Neural cell (in vitro differentiated cells): ENCODE results near the gene SIX1.

Source experiments
- EZH2 ChIP-seq: fragments of 200-600, 300-800 bp; shearing (Covaris generic), sonication (generic); IDR thresholded peaks from 2 replicates; pipeline ENCODE4 v1.6.1; 2014; ENCODE audit warnings: antibody characterized with exemption, low read length, borderline replicate concordance, mild to moderate bottlenecking; ENCODE audit not compliant: insufficient read depth, poor library complexity, severe bottlenecking
- MXI1 ChIP-seq: fragments of 450-650 bp; conservative IDR thresholded peaks from 2 replicates; pipeline ENCODE4 v1.6.1; 2014; ENCODE audit warnings: antibody characterized with exemption, mild to moderate bottlenecking; ENCODE audit not compliant: poor library complexity, severe bottlenecking
- POLR2AphosphoS5 ChIP-seq: IDR thresholded peaks from 2 replicates; pipeline ENCODE4 v1.6.1; 2012
- RAD21 ChIP-seq: fragments of 450-650 bp; conservative IDR thresholded peaks from 2 replicates; pipeline ENCODE4 v1.6.1; 2014; ENCODE audit warnings: antibody characterized with exemption, mild to moderate bottlenecking, moderate library complexity
- SMC3 ChIP-seq: fragments of 450-650 bp; conservative IDR thresholded peaks from 2 replicates; pipeline ENCODE4 v1.6.1; 2014; ENCODE audit warnings: antibody characterized with exemption, mild to moderate bottlenecking, moderate library complexity; ENCODE audit not compliant: poor library complexity
- TAF1 ChIP-seq: IDR thresholded peaks from 2 replicates; pipeline ENCODE4 v1.6.1; 2012; ENCODE audit warnings: low read depth
- TF ChIP-seq, protein P1 (sequence below): fragments of 450-650 bp; IDR thresholded peaks from 2 replicates; pipeline ENCODE4 v1.5.1; 2014; ENCODE audit warnings: antibody characterized with exemption, mild to moderate bottlenecking, moderate library complexity; ENCODE audit not compliant: poor library complexity, severe bottlenecking
- TF ChIP-seq, protein P2 (sequence below): IDR thresholded peaks from 2 replicates; pipeline ENCODE4 v1.6.1; 2012; ENCODE audit warnings: borderline replicate concordance

DNA sequence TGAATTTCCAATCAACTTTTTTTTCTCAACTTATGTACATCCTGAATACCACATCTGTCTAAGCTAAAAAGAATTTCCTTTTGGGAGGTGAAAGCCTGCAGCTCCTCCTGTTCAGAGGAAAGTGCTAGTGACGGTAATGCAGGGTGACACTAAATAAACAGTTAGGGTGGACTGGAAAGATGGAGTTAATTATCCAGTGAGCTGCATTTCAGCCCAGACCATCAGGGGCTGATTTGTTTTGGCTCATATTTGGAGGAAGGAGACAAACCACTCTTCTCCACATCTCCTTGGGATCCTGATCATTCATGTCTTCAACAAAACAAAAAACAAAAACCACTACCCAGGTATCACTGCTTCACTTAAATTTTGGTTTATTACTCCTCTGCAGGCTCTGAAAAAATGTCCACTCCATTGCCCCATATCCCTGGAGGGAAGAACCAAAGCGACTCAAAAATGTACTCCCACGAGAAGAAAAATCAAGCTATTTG is 5.1 kb upstream of the SIX1 start:
- TF ChIP-seq POLR2AphosphoS5 (no peak), EZH2 (no peak), TAF1 (no peak), MXI1 (no peak), RAD21 (no peak), SMC3 (no peak)
- TF ChIP-seq, protein P1, sequence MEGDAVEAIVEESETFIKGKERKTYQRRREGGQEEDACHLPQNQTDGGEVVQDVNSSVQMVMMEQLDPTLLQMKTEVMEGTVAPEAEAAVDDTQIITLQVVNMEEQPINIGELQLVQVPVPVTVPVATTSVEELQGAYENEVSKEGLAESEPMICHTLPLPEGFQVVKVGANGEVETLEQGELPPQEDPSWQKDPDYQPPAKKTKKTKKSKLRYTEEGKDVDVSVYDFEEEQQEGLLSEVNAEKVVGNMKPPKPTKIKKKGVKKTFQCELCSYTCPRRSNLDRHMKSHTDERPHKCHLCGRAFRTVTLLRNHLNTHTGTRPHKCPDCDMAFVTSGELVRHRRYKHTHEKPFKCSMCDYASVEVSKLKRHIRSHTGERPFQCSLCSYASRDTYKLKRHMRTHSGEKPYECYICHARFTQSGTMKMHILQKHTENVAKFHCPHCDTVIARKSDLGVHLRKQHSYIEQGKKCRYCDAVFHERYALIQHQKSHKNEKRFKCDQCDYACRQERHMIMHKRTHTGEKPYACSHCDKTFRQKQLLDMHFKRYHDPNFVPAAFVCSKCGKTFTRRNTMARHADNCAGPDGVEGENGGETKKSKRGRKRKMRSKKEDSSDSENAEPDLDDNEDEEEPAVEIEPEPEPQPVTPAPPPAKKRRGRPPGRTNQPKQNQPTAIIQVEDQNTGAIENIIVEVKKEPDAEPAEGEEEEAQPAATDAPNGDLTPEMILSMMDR: no peak
- TF ChIP-seq, protein P2, sequence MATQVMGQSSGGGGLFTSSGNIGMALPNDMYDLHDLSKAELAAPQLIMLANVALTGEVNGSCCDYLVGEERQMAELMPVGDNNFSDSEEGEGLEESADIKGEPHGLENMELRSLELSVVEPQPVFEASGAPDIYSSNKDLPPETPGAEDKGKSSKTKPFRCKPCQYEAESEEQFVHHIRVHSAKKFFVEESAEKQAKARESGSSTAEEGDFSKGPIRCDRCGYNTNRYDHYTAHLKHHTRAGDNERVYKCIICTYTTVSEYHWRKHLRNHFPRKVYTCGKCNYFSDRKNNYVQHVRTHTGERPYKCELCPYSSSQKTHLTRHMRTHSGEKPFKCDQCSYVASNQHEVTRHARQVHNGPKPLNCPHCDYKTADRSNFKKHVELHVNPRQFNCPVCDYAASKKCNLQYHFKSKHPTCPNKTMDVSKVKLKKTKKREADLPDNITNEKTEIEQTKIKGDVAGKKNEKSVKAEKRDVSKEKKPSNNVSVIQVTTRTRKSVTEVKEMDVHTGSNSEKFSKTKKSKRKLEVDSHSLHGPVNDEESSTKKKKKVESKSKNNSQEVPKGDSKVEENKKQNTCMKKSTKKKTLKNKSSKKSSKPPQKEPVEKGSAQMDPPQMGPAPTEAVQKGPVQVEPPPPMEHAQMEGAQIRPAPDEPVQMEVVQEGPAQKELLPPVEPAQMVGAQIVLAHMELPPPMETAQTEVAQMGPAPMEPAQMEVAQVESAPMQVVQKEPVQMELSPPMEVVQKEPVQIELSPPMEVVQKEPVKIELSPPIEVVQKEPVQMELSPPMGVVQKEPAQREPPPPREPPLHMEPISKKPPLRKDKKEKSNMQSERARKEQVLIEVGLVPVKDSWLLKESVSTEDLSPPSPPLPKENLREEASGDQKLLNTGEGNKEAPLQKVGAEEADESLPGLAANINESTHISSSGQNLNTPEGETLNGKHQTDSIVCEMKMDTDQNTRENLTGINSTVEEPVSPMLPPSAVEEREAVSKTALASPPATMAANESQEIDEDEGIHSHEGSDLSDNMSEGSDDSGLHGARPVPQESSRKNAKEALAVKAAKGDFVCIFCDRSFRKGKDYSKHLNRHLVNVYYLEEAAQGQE: no peak
